SJCRH30 (cell line): ENCODE data around the gene KDM5B. TPM values are rescaled to one million over a fixed set of nuclear protein-coding genes. Genes with fewer than 3 reads are reported as not detected.
A peak's percentile ranks its signal among the peaks of the same experiment; 100 is the strongest.
"Not testable (repeated sequence)": the region's sequence is repeated elsewhere in the genome, so short reads cannot be mapped to it uniquely, and the experiment has no call there.

Experiments used
- DNase-seq, 2 experiments: peaks; one replicate each; pipeline ENCODE4 v3.0.0-alpha.2; 2015 to 2020
- H3K27ac ChIP-seq: fragments of 250-450 bp; sonication (Bioruptor Pico); 2 replicates; pipeline ENCODE4 v1.5.1; 2020; ENCODE audit warnings: mild to moderate bottlenecking, moderate library complexity
- H3K27me3 ChIP-seq: fragments of 250-450 bp; sonication (Bioruptor Pico); 2 replicates; pipeline ENCODE4 v1.5.1; 2020; ENCODE audit warnings: mild to moderate bottlenecking, moderate library complexity
- H3K36me3 ChIP-seq: fragments of 250-450 bp; sonication (Bioruptor Pico); 2 replicates; pipeline ENCODE4 v1.5.1; 2020; ENCODE audit warnings: mild to moderate bottlenecking, moderate library complexity
- H3K4me1 ChIP-seq: fragments of 250-450 bp; sonication (Bioruptor Pico); 2 replicates; pipeline ENCODE4 v1.5.1; 2020; ENCODE audit warnings: mild to moderate bottlenecking, moderate library complexity
- H3K4me3 ChIP-seq: fragments of 250-450 bp; sonication (Bioruptor Pico); 2 replicates; pipeline ENCODE4 v1.5.1; 2020; ENCODE audit warnings: mild to moderate bottlenecking, moderate library complexity
- H3K9me3 ChIP-seq: fragments of 250-450 bp; sonication (Bioruptor Pico); replicated peaks from 2 replicates; pipeline ENCODE4 v1.5.1; 2020; ENCODE audit warnings: mild to moderate bottlenecking, moderate library complexity
- total RNA-seq: library from RNA; depleted of rRNA; stranded (reverse); fragments of >200 nt; shearing (Covaris generic); gene quantifications from 2 replicates; pipeline ENCODE4 v1.2.3, GENCODE V29; 2014

The KDM5B gene
- total RNA-seq, 1 experiment from 2014 or later, result 37.0 TPM

GRCh38 chr1:202834771-202835547 is 26.7 kb upstream of the KDM5B start:
- Histone ChIP-seq H3K9me3 (no peaks in the 10 kb centered on the region), H3K36me3 (no peaks in the 10 kb centered on the region), H3K27ac (peak overlapping the region; percentile 51), H3K27me3 (no peaks in the 10 kb centered on the region), H3K4me1 (peaks cover 27% of the 10 kb centered on the region), H3K4me3 (no peak overlapping the region)
- peak in 1 of 2 experiments; percentile 27 for DNase-seq

- no peak overlapping the region for H3K4me3 ChIP-seq
- no peak overlapping the region for H3K27ac ChIP-seq
- H3K36me3 ChIP-seq, result no peaks in the 10 kb centered on the region
- H3K27me3 ChIP-seq, result no peaks in the 10 kb centered on the region
- H3K4me1 ChIP-seq, result peaks cover 23% of the 10 kb centered on the region
- no peaks in the 10 kb centered on the region for H3K9me3 ChIP-seq
- DNase-seq, result no peak
Measured at GRCh38 chr1:202831906-202832305, 23.7 kb upstream of the KDM5B start.

- H3K9me3 ChIP-seq, H3K4me3 ChIP-seq, H3K4me1 ChIP-seq, DNase-seq, H3K27me3 ChIP-seq, H3K36me3 ChIP-seq, H3K27ac ChIP-seq: not testable (repeated sequence)
Measured at GRCh38 chr1:202829223-202829622, 21.0 kb upstream of the KDM5B start.

GRCh38 chr1:202825748-202826147 is 17.5 kb upstream of the KDM5B start:
- H3K27ac ChIP-seq, result no peak overlapping the region
- no peaks in the 10 kb centered on the region for H3K9me3 ChIP-seq
- no peak for DNase-seq
- no peaks in the 10 kb centered on the region for H3K36me3 ChIP-seq
- H3K4me1 ChIP-seq, result no peaks in the 10 kb centered on the region
- no peaks in the 10 kb centered on the region for H3K27me3 ChIP-seq
- no peak overlapping the region for H3K4me3 ChIP-seq

- no peak overlapping the region for H3K27ac ChIP-seq
- no peak overlapping the region for H3K4me3 ChIP-seq
- H3K27me3 ChIP-seq, result peaks cover 5% of the 10 kb centered on the region; the same call in 1 of the 2 replicates
- DNase-seq, result no peak
- no peaks in the 10 kb centered on the region for H3K36me3 ChIP-seq
- H3K9me3 ChIP-seq, result no peaks in the 10 kb centered on the region
- no peaks in the 10 kb centered on the region for H3K4me1 ChIP-seq
Measured at GRCh38 chr1:202821467-202821866, 13.2 kb upstream of the KDM5B start.

GRCh38 chr1:202818819-202819218 is 10.6 kb upstream of the KDM5B start:
- H3K4me3 ChIP-seq, result no peak overlapping the region
- no peaks in the 10 kb centered on the region for H3K9me3 ChIP-seq
- no peak overlapping the region for H3K27ac ChIP-seq
- no peaks in the 10 kb centered on the region for H3K36me3 ChIP-seq
- DNase-seq, result no peak
- peaks cover 5% of the 10 kb centered on the region; the same call in 1 of the 2 replicates for H3K27me3 ChIP-seq
- no peaks in the 10 kb centered on the region for H3K4me1 ChIP-seq

GRCh38 chr1:202815120-202815519 is 6.9 kb upstream of the KDM5B start:
- no peak overlapping the region for H3K27ac ChIP-seq
- peaks cover 5% of the 10 kb centered on the region for H3K27me3 ChIP-seq
- H3K4me3 ChIP-seq, result no peak overlapping the region
- H3K36me3 ChIP-seq, result no peaks in the 10 kb centered on the region
- DNase-seq, result no peak
- no peaks in the 10 kb centered on the region for H3K4me1 ChIP-seq
- no peaks in the 10 kb centered on the region for H3K9me3 ChIP-seq

- H3K4me3 ChIP-seq, result no peak overlapping the region
Measured at GRCh38 chr1:202812176-202813026, 4.2 kb upstream of the KDM5B start.

GRCh38 chr1:202811296-202812175 is 3.3 kb upstream of the KDM5B start:
- peak; percentile 10 to 27 for DNase-seq
- H3K27ac ChIP-seq, result no peak overlapping the region
- peaks cover 4% of the 10 kb centered on the region; the same call in 1 of the 2 replicates for H3K4me1 ChIP-seq
- no peaks in the 10 kb centered on the region for H3K36me3 ChIP-seq
- no peaks in the 10 kb centered on the region for H3K9me3 ChIP-seq
- peak overlapping the region; percentile 63 for H3K4me3 ChIP-seq
- H3K27me3 ChIP-seq, result no peaks in the 10 kb centered on the region; the same call in 1 of the 2 replicates

More at GRCh38 chr1:202812176-202813026, 4.2 kb upstream of the KDM5B start:
- H3K9me3 ChIP-seq, result no peaks in the 10 kb centered on the region
- peaks cover 4% of the 10 kb centered on the region; the same call in 1 of the 2 replicates for H3K4me1 ChIP-seq
- no peak overlapping the region for H3K27ac ChIP-seq
- no peak for DNase-seq
- H3K27me3 ChIP-seq, result no peaks in the 10 kb centered on the region; the same call in 1 of the 2 replicates
- no peaks in the 10 kb centered on the region for H3K36me3 ChIP-seq

- no peak within 1 kb of the TSS for H3K27ac ChIP-seq
- peaks cover 4% of the 10 kb centered on the region; the same call in 1 of the 2 replicates for H3K4me1 ChIP-seq
- H3K9me3 ChIP-seq, result no peaks in the 10 kb centered on the region
- no peaks in the 10 kb centered on the region; the same call in 1 of the 2 replicates for H3K27me3 ChIP-seq
- peak; percentile 96 to 97 for DNase-seq
- no peaks in the 10 kb centered on the region for H3K36me3 ChIP-seq
- H3K4me3 ChIP-seq, result peak within 1 kb of the TSS; percentile 63
Measured at GRCh38 chr1:202810615-202811295, 2.5 kb upstream of the KDM5B start, which contains the start of gene PCAT6. Gene PCAT6, plus strand, starts transcription at chr1:202810954.

- DNase-seq, result no peak
- H3K27me3 ChIP-seq, result no peaks in the 10 kb centered on the region; the same call in 1 of the 2 replicates
- no peaks in the 10 kb centered on the region for H3K9me3 ChIP-seq
- H3K4me1 ChIP-seq, result peaks cover 4% of the 10 kb centered on the region; the same call in 1 of the 2 replicates
- no peaks in the 10 kb centered on the region for H3K36me3 ChIP-seq
- no peak overlapping the region for H3K27ac ChIP-seq
- H3K4me3 ChIP-seq, result peak overlapping the region; percentile 63
Measured at GRCh38 chr1:202810193-202810614, 2.0 kb upstream of the KDM5B start.

- DNase-seq, result no peak
- H3K36me3 ChIP-seq, result no peaks in the 10 kb centered on the region
- no peak overlapping the region for H3K27ac ChIP-seq
- no peaks in the 10 kb centered on the region; the same call in 1 of the 2 replicates for H3K27me3 ChIP-seq
- H3K9me3 ChIP-seq, result no peaks in the 10 kb centered on the region
- H3K4me3 ChIP-seq, result peak overlapping the region; percentile 63
- H3K4me1 ChIP-seq, result peaks cover 4% of the 10 kb centered on the region; the same call in 1 of the 2 replicates
Measured at GRCh38 chr1:202809597-202810159, 1.5 kb upstream of the KDM5B start.

- peaks cover 4% of the 10 kb centered on the region; the same call in 1 of the 2 replicates for H3K4me1 ChIP-seq
- peak; percentile 42 to 48 for DNase-seq
- no peaks in the 10 kb centered on the region for H3K9me3 ChIP-seq
- peak overlapping the region; percentile 72 for H3K4me3 ChIP-seq
- no peaks in the 10 kb centered on the region for H3K36me3 ChIP-seq
- no peaks in the 10 kb centered on the region; the same call in 1 of the 2 replicates for H3K27me3 ChIP-seq
- H3K27ac ChIP-seq, result peak overlapping the region; percentile 53
Measured at GRCh38 chr1:202807451-202807925, 733 bp downstream of the KDM5B start.
